HEK293T (cell line): ENCODE data around the gene MYO1G.
"Not testable (repeated sequence)": the region's sequence is repeated elsewhere in the genome, so short reads cannot be mapped to it uniquely, and the experiment has no call there.

Source experiments
- CTCF ChIA-PET: fragments of 350-600 bp; formaldehyde crosslinking; extraction: SDS; loops from one replicate; lab custom pipeline; 2021; ENCODE audit warnings: antibody characterized with exemption, inconsistent platforms; lab: Yijun Ruan, JAX
- POLR2A ChIA-PET: fragments of 350-600 bp; formaldehyde crosslinking; extraction: SDS; loops from one replicate; lab custom pipeline; 2020; ENCODE audit warnings: antibody characterized with exemption, inconsistent platforms; lab: Yijun Ruan, JAX
- DNase-seq: peaks from one replicate; pipeline ENCODE4 v3.0.0; 2012; ENCODE audit warnings: mixed read lengths; ENCODE audit errors: extremely low spot score
- ARNT ChIP-seq: fragments of 450-650 bp; IDR thresholded peaks from 2 replicates; pipeline ENCODE4 v1.6.1; 2017; ENCODE audit warnings: mild to moderate bottlenecking
- BHLHE40 ChIP-seq: fragments of 450-650 bp; IDR thresholded peaks from 2 replicates; pipeline ENCODE4 v1.6.1; 2016; ENCODE audit warnings: mild to moderate bottlenecking, moderate library complexity, borderline replicate concordance
- CTBP1 ChIP-seq: fragments of 450-650 bp; IDR thresholded peaks from 2 replicates; pipeline ENCODE4 v1.6.1; 2016; ENCODE audit warnings: borderline replicate concordance
- ELF4 ChIP-seq: fragments of 450-650 bp; IDR thresholded peaks from 2 replicates; pipeline ENCODE4 v1.6.1; 2017; ENCODE audit warnings: antibody characterized with exemption
- FOXA1 ChIP-seq: fragments of 450-650 bp; IDR thresholded peaks from 2 replicates; pipeline ENCODE4 v1.6.1; 2016; ENCODE audit warnings: mild to moderate bottlenecking
- FOXK2 ChIP-seq: fragments of 450-650 bp; IDR thresholded peaks from 2 replicates; pipeline ENCODE4 v1.6.1; 2016; ENCODE audit warnings: mild to moderate bottlenecking
- FOXM1 ChIP-seq: fragments of 450-650 bp; IDR thresholded peaks from 2 replicates; pipeline ENCODE4 v1.6.1; 2017; ENCODE audit warnings: mild to moderate bottlenecking, borderline replicate concordance
- HDGF ChIP-seq: fragments of 450-650 bp; IDR thresholded peaks from 2 replicates; pipeline ENCODE4 v1.6.1; 2017; ENCODE audit warnings: antibody characterized with exemption, borderline replicate concordance
- L3MBTL2 ChIP-seq: fragments of 450-650 bp; conservative IDR thresholded peaks from 2 replicates; pipeline ENCODE4 v1.6.1; 2016; ENCODE audit warnings: mild to moderate bottlenecking
- LEF1 ChIP-seq: fragments of 450-650 bp; IDR thresholded peaks from 2 replicates; pipeline ENCODE4 v1.6.1; 2017; ENCODE audit warnings: mild to moderate bottlenecking, borderline replicate concordance
- NFRKB ChIP-seq: fragments of 450-650 bp; IDR thresholded peaks from 2 replicates; pipeline ENCODE4 v1.6.1; 2016; ENCODE audit warnings: mild to moderate bottlenecking, moderate library complexity
- SP1 ChIP-seq: fragments of 450-650 bp; IDR thresholded peaks from 2 replicates; pipeline ENCODE4 v1.6.1; 2017
- SUZ12 ChIP-seq: fragments of 450-650 bp; IDR thresholded peaks from 2 replicates; pipeline ENCODE4 v1.6.1; 2016; ENCODE audit warnings: mild to moderate bottlenecking
- TARDBP ChIP-seq: fragments of 450-650 bp; IDR thresholded peaks from 2 replicates; pipeline ENCODE4 v1.6.1; 2016
- ZNF384 ChIP-seq: fragments of 450-650 bp; IDR thresholded peaks from 2 replicates; pipeline ENCODE4 v1.6.1; 2016
- TF ChIP-seq, protein P1 (sequence below): fragments of 450-650 bp; IDR thresholded peaks from 2 replicates; pipeline ENCODE4 v1.6.1; 2016

The MYO1G gene

DNA sequence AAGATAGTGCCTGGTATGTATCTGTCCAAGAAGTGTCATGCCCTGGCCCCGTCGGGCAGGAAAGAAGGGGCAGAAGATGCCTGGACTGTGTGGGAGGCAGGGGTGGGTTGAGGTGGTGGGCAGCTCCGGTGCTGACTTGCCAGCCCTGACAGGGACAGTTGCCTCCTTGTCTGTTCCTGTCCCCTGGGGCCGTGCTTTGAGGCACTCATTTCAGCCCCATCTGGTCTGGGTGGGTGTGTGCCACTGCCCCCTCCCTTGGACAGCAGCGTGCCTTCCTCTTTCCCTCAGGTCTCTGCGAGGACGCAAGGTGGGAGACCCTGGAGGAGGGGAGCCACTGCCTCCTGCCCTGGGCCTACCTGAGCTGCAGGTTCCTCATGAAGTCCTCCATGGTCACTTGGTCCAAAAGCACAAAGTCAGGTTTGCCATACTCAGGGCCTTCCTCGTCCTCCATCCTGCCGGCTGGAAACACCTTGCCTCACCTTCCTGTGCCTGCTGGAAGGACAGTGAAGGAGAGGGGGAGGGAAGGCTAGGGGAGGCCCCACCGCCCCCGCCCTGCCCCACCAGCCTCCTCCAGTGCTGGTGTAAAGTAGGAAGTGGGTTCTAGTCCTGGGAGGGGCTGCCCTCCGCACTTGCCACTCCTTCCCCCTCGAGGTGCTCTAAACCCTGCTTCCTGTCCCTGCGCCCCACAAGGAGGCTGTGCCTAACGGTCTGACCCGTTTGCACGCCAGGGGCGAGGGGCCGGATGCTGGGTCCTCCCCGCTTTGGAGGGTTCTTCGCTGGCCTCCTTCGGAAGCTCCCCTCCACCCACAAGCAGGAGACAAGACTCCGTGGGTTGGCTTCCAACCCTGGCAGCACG is at the start of gene MYO1G:
Gene MYO1G, minus strand, starts transcription at position 505 of the 856 bp plus-strand sequence. Its CDS starts 54 bp downstream, at position 451.
- POLR2A ChIA-PET, result no interaction called here
- CTCF ChIA-PET, result no interaction called here

GRCh38 chr7:45028138-45028919 is 49.5 kb upstream of the MYO1G start:
- no peak for DNase-seq
- ChIA-PET CTCF (interaction anchor here (1.4 kb wide), 1 partner anchor 55 kb away, joined by 3 read pairs; no protein-coding TSS in a partner anchor), POLR2A (no interaction called here)
- TF ChIP-seq CTBP1, result no peak
- no peak for TF ChIP-seq TARDBP
- TF ChIP-seq FOXM1, result no peak
- no peak for TF ChIP-seq SUZ12
- no peak for TF ChIP-seq HDGF
- no peak for TF ChIP-seq FOXA1
- TF ChIP-seq ELF4, result no peak
- no peak for TF ChIP-seq NFRKB
- TF ChIP-seq ZNF384, result no peak

More for the DNA sequence above, at the start of gene MYO1G:
- no peak for DNase-seq
- no peak for TF ChIP-seq SP1
- TF ChIP-seq SUZ12, result no peak
- TF ChIP-seq, protein P1, sequence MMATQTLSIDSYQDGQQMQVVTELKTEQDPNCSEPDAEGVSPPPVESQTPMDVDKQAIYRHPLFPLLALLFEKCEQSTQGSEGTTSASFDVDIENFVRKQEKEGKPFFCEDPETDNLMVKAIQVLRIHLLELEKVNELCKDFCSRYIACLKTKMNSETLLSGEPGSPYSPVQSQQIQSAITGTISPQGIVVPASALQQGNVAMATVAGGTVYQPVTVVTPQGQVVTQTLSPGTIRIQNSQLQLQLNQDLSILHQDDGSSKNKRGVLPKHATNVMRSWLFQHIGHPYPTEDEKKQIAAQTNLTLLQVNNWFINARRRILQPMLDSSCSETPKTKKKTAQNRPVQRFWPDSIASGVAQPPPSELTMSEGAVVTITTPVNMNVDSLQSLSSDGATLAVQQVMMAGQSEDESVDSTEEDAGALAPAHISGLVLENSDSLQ, result no peak
- no peak for TF ChIP-seq HDGF
- no peak for TF ChIP-seq ELF4
- TF ChIP-seq TARDBP, result no peak
- TF ChIP-seq LEF1, result no peak
- TF ChIP-seq FOXA1, result no peak
- no peak for TF ChIP-seq ZNF384
- TF ChIP-seq BHLHE40, result no peak
- no peak for TF ChIP-seq NFRKB
- no peak for TF ChIP-seq CTBP1
- TF ChIP-seq ARNT, result no peak

- DNase-seq, result no peak
- ChIA-PET POLR2A (no interaction called here), CTCF (interaction anchor here (1.4 kb wide), 1 partner anchor 54 kb away, joined by 3 read pairs; no protein-coding TSS in a partner anchor)
- TF ChIP-seq LEF1 (no peak), ARNT (no peak), NFRKB (no peak), TARDBP (no peak), ZNF384 (no peak), HDGF (no peak), FOXA1 (no peak), ELF4 (no peak), FOXM1 (no peak), SP1 (no peak), CTBP1 (no peak), BHLHE40 (no peak), SUZ12 (no peak), FOXK2 (no peak), L3MBTL2 (no peak)
- TF ChIP-seq, protein P1, result no peak
Observed at GRCh38 chr7:45027774-45028114, 48.9 kb upstream of the MYO1G start.

GRCh38 chr7:45026984-45027773 is 48.4 kb upstream of the MYO1G start:
- no peak for TF ChIP-seq ELF4
- CTCF ChIA-PET, result interaction anchor here (1.4 kb wide), 1 partner anchor 53 kb away, joined by 3 read pairs; no protein-coding TSS in a partner anchor
- POLR2A ChIA-PET, result no interaction called here
- DNase-seq, result no peak

DNA sequence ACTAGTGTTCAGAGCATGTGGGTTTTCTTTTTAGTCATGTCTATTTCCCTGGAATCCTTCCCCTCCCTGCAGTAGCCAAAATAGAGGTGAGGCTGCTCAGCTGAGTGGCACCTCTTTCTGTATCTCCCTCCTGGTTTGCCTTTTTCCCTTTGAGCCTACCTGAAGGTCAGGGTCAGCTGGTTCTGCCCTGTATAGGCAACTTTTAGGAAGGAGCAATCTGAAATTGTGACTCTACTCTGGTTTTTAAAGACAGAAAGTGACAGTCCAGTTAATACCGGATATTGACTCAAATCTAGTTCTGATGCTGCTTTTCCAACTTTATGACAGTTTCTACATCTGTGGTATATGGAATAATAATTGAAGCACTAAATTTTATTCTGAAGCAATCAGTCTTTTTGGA is 47.2 kb upstream of the MYO1G start:
- no peak for TF ChIP-seq L3MBTL2
- TF ChIP-seq, protein P1, result no peak
- TF ChIP-seq ZNF384, result no peak
- no peak for TF ChIP-seq BHLHE40
- TF ChIP-seq FOXA1, result no peak
- no peak for TF ChIP-seq CTBP1
- no peak for TF ChIP-seq FOXK2
- TF ChIP-seq HDGF, result no peak
- no peak for TF ChIP-seq ARNT
- no peak for TF ChIP-seq LEF1
- TF ChIP-seq SUZ12, result no peak
- no peak for TF ChIP-seq NFRKB
- no peak for TF ChIP-seq ELF4
- no peak for TF ChIP-seq TARDBP
- TF ChIP-seq SP1, result no peak
- no peak for TF ChIP-seq FOXM1
- ChIA-PET POLR2A (no interaction called here), CTCF (no interaction called here)
- no peak for DNase-seq

DNA sequence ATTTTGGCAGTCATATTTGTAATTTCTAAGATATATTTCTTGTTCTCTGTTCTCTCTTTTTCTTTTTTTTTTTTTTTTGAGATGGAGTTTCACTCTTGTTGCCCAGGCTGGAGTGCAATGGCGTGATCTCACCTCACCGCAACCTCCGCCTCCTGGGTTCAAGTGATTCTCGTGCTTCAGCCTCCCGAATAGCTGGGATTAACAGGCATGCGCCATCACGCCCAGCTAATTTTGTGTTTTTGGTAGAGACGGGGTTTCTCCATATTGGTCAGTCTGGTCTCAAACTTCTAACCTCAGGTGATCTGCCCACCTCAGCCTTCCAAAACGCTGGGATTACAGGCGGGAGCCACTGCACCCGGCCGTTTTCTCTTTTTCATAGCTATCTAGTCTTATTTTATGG is 46.7 kb upstream of the MYO1G start:
- CTCF ChIA-PET, POLR2A ChIA-PET, DNase-seq: not testable (repeated sequence)
